GM12878 (cell line): ENCODE results near the gene ANTXR2. TPM values are rescaled to one million over a fixed set of nuclear protein-coding genes. Genes with fewer than 3 reads are reported as not detected.

Source experiments
- KLF5 ChIP-seq: fragments of 450-650 bp; IDR thresholded peaks from 2 replicates; pipeline ENCODE4 v1.6.1; 2014; ENCODE audit warnings: mild to moderate bottlenecking; ENCODE audit not compliant: partially characterized antibody
- polyA plus RNA-seq, 11 experiments: library from polyadenylated mRNA; depleted of rRNA in 4 of 11; unstranded in 6 of 11; stranded (reverse) in 5 of 11; fragments of >200 nt; fragmentation: Nextera tagmentation in 4 of 11; fragmentation: Illumina TruSeq in 1 of 11; extraction: Ambion mirVana in 4 of 11; extraction: Trizol in 1 of 11; gene quantifications; 1 replicate in 1 of 11; 2 replicates in 10 of 11; pipeline versions ENCODE4 v1.2.1 to v1.2.3, GENCODE V29; 2011 to 2016; ENCODE audit warnings: inconsistent platforms in 2 of 11, missing spikeins in 2 of 11, low read depth in 1 of 11
- total RNA-seq, 4 experiments: library from RNA; depleted of rRNA in 3 of 4; stranded (reverse); fragments of >200 nt in 3 of 4; fragmentation: Illumina TruSeq in 1 of 4; extraction: Trizol in 1 of 4; gene quantifications; 2 replicates each; pipeline versions ENCODE4 v1.2.1 to v1.2.3, GENCODE V29; 2013 to 2021
- TF ChIP-seq, protein P1 (sequence below): IDR thresholded peaks from 2 replicates; pipeline ENCODE4 v1.6.1; 2012; ENCODE audit warnings: improper control_type of control experiment, low read depth, low read length; ENCODE audit not compliant: insufficient replicate concordance
- TF ChIP-seq, protein P2 (sequence below): fragments of 450-650 bp; formaldehyde crosslinking; IDR thresholded peaks from 2 replicates; pipeline ENCODE4 v1.5.0; 2022; ENCODE audit warnings: mild to moderate bottlenecking, missing genetic modification characterization

Gene ANTXR2
- total and polyA plus RNA-seq, 10 of the 15 experiments (the other 5 are each of a cell fraction or from before 2014, with no cell fraction given): 1.4 to 8.9 (median 5.7) TPM

DNA sequence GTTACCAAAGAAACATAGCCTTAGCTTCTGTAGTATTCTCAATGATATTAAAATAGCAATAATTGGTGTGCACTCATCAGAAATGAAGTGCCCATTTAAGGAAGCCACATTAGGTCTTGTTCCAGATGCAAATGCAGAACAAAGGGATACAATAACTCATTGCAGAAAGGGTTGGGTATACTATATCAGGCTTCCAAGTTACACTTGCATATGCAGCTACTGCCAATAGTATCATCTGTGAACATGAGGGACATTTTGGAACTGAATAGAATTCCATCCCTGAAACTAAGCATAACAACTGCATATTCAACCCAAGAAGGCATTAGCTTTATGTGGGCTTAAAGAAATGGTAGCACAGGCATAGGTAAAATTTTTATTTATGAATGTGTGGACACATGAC lies 167.8 kb downstream of the ANTXR2 start (continued):
- TF ChIP-seq, protein P1, sequence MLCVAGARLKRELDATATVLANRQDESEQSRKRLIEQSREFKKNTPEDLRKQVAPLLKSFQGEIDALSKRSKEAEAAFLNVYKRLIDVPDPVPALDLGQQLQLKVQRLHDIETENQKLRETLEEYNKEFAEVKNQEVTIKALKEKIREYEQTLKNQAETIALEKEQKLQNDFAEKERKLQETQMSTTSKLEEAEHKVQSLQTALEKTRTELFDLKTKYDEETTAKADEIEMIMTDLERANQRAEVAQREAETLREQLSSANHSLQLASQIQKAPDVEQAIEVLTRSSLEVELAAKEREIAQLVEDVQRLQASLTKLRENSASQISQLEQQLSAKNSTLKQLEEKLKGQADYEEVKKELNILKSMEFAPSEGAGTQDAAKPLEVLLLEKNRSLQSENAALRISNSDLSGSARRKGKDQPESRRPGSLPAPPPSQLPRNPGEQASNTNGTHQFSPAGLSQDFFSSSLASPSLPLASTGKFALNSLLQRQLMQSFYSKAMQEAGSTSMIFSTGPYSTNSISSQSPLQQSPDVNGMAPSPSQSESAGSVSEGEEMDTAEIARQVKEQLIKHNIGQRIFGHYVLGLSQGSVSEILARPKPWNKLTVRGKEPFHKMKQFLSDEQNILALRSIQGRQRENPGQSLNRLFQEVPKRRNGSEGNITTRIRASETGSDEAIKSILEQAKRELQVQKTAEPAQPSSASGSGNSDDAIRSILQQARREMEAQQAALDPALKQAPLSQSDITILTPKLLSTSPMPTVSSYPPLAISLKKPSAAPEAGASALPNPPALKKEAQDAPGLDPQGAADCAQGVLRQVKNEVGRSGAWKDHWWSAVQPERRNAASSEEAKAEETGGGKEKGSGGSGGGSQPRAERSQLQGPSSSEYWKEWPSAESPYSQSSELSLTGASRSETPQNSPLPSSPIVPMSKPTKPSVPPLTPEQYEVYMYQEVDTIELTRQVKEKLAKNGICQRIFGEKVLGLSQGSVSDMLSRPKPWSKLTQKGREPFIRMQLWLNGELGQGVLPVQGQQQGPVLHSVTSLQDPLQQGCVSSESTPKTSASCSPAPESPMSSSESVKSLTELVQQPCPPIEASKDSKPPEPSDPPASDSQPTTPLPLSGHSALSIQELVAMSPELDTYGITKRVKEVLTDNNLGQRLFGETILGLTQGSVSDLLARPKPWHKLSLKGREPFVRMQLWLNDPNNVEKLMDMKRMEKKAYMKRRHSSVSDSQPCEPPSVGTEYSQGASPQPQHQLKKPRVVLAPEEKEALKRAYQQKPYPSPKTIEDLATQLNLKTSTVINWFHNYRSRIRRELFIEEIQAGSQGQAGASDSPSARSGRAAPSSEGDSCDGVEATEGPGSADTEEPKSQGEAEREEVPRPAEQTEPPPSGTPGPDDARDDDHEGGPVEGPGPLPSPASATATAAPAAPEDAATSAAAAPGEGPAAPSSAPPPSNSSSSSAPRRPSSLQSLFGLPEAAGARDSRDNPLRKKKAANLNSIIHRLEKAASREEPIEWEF: no peak
- TF ChIP-seq, protein P2, sequence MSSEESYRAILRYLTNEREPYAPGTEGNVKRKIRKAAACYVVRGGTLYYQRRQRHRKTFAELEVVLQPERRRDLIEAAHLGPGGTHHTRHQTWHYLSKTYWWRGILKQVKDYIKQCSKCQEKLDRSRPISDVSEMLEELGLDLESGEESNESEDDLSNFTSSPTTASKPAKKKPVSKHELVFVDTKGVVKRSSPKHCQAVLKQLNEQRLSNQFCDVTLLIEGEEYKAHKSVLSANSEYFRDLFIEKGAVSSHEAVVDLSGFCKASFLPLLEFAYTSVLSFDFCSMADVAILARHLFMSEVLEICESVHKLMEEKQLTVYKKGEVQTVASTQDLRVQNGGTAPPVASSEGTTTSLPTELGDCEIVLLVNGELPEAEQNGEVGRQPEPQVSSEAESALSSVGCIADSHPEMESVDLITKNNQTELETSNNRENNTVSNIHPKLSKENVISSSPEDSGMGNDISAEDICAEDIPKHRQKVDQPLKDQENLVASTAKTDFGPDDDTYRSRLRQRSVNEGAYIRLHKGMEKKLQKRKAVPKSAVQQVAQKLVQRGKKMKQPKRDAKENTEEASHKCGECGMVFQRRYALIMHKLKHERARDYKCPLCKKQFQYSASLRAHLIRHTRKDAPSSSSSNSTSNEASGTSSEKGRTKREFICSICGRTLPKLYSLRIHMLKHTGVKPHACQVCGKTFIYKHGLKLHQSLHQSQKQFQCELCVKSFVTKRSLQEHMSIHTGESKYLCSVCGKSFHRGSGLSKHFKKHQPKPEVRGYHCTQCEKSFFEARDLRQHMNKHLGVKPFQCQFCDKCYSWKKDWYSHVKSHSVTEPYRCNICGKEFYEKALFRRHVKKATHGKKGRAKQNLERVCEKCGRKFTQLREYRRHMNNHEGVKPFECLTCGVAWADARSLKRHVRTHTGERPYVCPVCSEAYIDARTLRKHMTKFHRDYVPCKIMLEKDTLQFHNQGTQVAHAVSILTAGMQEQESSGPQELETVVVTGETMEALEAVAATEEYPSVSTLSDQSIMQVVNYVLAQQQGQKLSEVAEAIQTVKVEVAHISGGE (CRISPR knock-in tag): no peak
- no peak for TF ChIP-seq KLF5
